PC-9 (cell line): Measurements from ENCODE around the gene KRT12.

Source experiments
- EZH2 ChIP-seq: fragments of 200-600 bp; sonication (generic); IDR thresholded peaks from 2 replicates; pipeline ENCODE4 v1.8.0; 2017; ENCODE audit warnings: antibody characterized with exemption, low read depth
- TF ChIP-seq, protein P1 (sequence below): fragments of 200-600 bp; sonication (generic); conservative IDR thresholded peaks from 2 replicates; pipeline ENCODE4 v1.6.1; 2017; ENCODE audit warnings: mixed run types, antibody characterized with exemption, mild to moderate bottlenecking, moderate library complexity

DNA sequence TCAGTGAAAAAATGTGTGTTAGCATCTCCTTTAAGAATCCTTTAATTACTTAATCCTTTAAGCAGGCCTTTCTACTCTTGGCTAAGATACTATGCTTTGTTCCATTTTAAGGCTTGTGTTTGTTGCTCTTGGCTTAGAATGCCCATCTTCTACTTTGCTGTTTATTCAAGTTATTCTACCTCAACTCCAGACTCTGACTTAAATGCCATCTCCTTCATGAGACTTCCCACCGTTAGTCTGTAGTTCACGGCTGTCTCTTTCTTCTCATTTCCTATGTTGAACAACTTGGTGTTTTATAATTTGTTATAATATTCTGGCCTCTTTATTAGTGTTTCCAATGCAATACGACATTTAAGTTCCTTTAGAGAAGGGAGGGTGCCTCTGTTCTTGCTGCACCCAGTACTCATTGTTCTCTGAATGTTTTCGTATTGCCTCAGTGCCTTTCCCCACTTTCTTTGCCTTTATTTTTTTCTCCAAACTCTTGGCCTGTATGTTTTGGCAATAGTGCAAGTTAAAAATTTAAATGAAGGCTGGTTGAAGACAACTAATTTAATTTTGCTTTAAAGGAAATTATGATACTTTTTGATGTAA, 38.5 kb downstream of the KRT12 start:
- no peak for TF ChIP-seq EZH2
- TF ChIP-seq, protein P1, sequence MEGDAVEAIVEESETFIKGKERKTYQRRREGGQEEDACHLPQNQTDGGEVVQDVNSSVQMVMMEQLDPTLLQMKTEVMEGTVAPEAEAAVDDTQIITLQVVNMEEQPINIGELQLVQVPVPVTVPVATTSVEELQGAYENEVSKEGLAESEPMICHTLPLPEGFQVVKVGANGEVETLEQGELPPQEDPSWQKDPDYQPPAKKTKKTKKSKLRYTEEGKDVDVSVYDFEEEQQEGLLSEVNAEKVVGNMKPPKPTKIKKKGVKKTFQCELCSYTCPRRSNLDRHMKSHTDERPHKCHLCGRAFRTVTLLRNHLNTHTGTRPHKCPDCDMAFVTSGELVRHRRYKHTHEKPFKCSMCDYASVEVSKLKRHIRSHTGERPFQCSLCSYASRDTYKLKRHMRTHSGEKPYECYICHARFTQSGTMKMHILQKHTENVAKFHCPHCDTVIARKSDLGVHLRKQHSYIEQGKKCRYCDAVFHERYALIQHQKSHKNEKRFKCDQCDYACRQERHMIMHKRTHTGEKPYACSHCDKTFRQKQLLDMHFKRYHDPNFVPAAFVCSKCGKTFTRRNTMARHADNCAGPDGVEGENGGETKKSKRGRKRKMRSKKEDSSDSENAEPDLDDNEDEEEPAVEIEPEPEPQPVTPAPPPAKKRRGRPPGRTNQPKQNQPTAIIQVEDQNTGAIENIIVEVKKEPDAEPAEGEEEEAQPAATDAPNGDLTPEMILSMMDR = no peak
